H1 (cell line): ENCODE data around the gene SMG9. TPM values are rescaled to one million over a fixed set of nuclear protein-coding genes. Genes with fewer than 3 reads are reported as not detected.

Experiments
- CTCF ChIA-PET: fragments of 300-600 bp; sonication (Branson Sonifier 250); formaldehyde crosslinking; loops from one replicate; lab custom pipeline; 2021; ENCODE audit not compliant: partially characterized antibody; lab: Charles Lee
- POLR2A ChIA-PET: fragments of 300-600 bp; sonication (Branson Sonifier 250); formaldehyde crosslinking; loops from one replicate; lab custom pipeline; 2021; ENCODE audit warnings: inconsistent platforms; ENCODE audit not compliant: partially characterized antibody; lab: Charles Lee
- DNase-seq, 2 experiments: peaks; one replicate each; pipeline versions ENCODE4 v3.0.0 to v3.0.0-alpha.2; 2010 to 2022; ENCODE audit warnings: low spot score in 2 of 2, low read depth in 1 of 2, mixed read lengths in 1 of 2
- FAIRE-seq: peaks from 2 replicates; lab custom pipeline; 2011; peaks lifted over from hg19 to GRCh38; lab: Jason Lieb, UNC
- H2AFZ ChIP-seq: 2 replicates; pipeline ENCODE4 v1.8.1; 2012; ENCODE audit warnings: low read length, inconsistent platforms
- H2AK5ac ChIP-seq: 2 replicates; pipeline ENCODE4 v1.6.1; 2013; ENCODE audit warnings: low read depth, low read length
- H2BK120ac ChIP-seq: replicated peaks from 2 replicates; pipeline ENCODE3; 2013; ENCODE audit warnings: low read depth, low read length, inconsistent platforms
- H2BK12ac ChIP-seq: 2 replicates; pipeline ENCODE4 v1.6.1; 2013; ENCODE audit warnings: low read depth, low read length
- H2BK15ac ChIP-seq: 2 replicates; pipeline ENCODE4 v1.6.1; 2013; ENCODE audit warnings: low read length
- H2BK20ac ChIP-seq: 2 replicates; pipeline ENCODE4 v1.6.1; 2013; ENCODE audit warnings: low read length
- H2BK5ac ChIP-seq: 2 replicates; pipeline ENCODE4 v1.6.1; 2013; ENCODE audit warnings: low read depth, low read length
- H3K14ac ChIP-seq: 2 replicates; pipeline ENCODE4 v1.6.1; 2013; ENCODE audit warnings: inconsistent platforms; ENCODE audit not compliant: insufficient read length
- H3K18ac ChIP-seq: 2 replicates; pipeline ENCODE4 v1.6.1; 2013; ENCODE audit warnings: low read length; ENCODE audit errors: extremely low read depth
- H3K23ac ChIP-seq: 2 replicates; pipeline ENCODE4 v1.6.1; 2013; ENCODE audit warnings: inconsistent platforms; ENCODE audit not compliant: insufficient read length
- H3K23me2 ChIP-seq: 2 replicates; pipeline ENCODE4 v1.6.1; 2013; ENCODE audit warnings: low read depth, low read length
- H3K27ac ChIP-seq: 2 replicates; pipeline ENCODE4 v1.6.1; 2011; ENCODE audit warnings: low read depth, low read length, inconsistent platforms
- H3K27me3 ChIP-seq, 4 experiments: replicated peaks in 1 of 4; 1 replicate in 1 of 4; 2 replicates in 3 of 4; pipeline versions ENCODE4 v1.6.1 to v1.8.1; 2011 to 2013; ENCODE audit warnings: low read length in 3 of 4, mild to moderate bottlenecking in 3 of 4, inconsistent platforms in 2 of 4, mixed read lengths in 2 of 4, moderate library complexity in 1 of 4; ENCODE audit not compliant: control insufficient read depth in 3 of 4, insufficient read depth in 3 of 4; ENCODE audit errors: extremely low read depth in 1 of 4
- H3K36me3 ChIP-seq, 4 experiments: 2 replicates each; pipeline versions ENCODE4 v1.6.1 to v1.8.1; 2011 to 2013; ENCODE audit warnings: mild to moderate bottlenecking in 4 of 4, low read length in 3 of 4, moderate library complexity in 2 of 4, control low read depth in 1 of 4, inconsistent platforms in 1 of 4; ENCODE audit not compliant: insufficient read depth in 4 of 4, control insufficient read depth in 2 of 4
- H3K4ac ChIP-seq: replicated peaks from 2 replicates; pipeline ENCODE3; 2013; ENCODE audit warnings: low read length, low read depth, mixed read lengths, inconsistent platforms; ENCODE audit not compliant: insufficient read length
- H3K4me1 ChIP-seq, 4 experiments: replicated peaks in 1 of 4; 1 replicate in 1 of 4; 2 replicates in 3 of 4; pipeline versions ENCODE4 v1.6.1 to v1.8.1; 2011 to 2013; ENCODE audit warnings: low read length in 3 of 4, inconsistent platforms in 2 of 4, mixed read lengths in 1 of 4; ENCODE audit not compliant: insufficient read depth in 4 of 4, control insufficient read depth in 3 of 4
- H3K4me2 ChIP-seq, 2 experiments: 2 replicates each; pipeline versions ENCODE4 v1.6.1 to v1.8.1; 2011 to 2013; ENCODE audit warnings: low read depth in 2 of 2, low read length in 2 of 2, control low read depth in 1 of 2, inconsistent platforms in 1 of 2, mild to moderate bottlenecking in 1 of 2; ENCODE audit not compliant: insufficient read depth in 1 of 2
- H3K4me3 ChIP-seq, 4 experiments: fragments of 200-600, 300-600 bp in 1 of 4; sonication (generic), shearing (Covaris generic), sonication (Bioruptor Twin) in 1 of 4; 2 replicates each; pipeline versions ENCODE4 v1.5.1 to v1.8.1; 2011 to 2016; ENCODE audit warnings: low read length in 4 of 4, low read depth in 3 of 4, control low read depth in 2 of 4, inconsistent platforms in 2 of 4, mild to moderate bottlenecking in 2 of 4, mixed read lengths in 1 of 4, moderate library complexity in 1 of 4; ENCODE audit not compliant: insufficient read depth in 2 of 4; ENCODE audit errors: extremely low read depth in 1 of 4
- H3K56ac ChIP-seq: replicated peaks from 2 replicates; pipeline ENCODE3; 2013; ENCODE audit warnings: low read depth, mild to moderate bottlenecking, mixed read lengths, low read length, inconsistent platforms; ENCODE audit not compliant: insufficient read length
- H3K79me1 ChIP-seq: 2 replicates; pipeline ENCODE4 v1.6.1; 2013; ENCODE audit warnings: low read depth, low read length, control low read depth
- H3K79me2 ChIP-seq, 2 experiments: 2 replicates each; pipeline versions ENCODE4 v1.6.1 to v1.8.1; 2012 to 2013; ENCODE audit warnings: low read length in 2 of 2, mild to moderate bottlenecking in 2 of 2, inconsistent platforms in 1 of 2; ENCODE audit not compliant: insufficient read depth in 2 of 2, control insufficient read depth in 1 of 2
- H3K9ac ChIP-seq, 4 experiments: replicated peaks in 1 of 4; 1 replicate in 1 of 4; 2 replicates in 3 of 4; pipeline versions ENCODE4 v1.6.1 to v1.8.1; 2011 to 2013; ENCODE audit warnings: low read depth in 3 of 4, low read length in 3 of 4, control low read depth in 2 of 4, mild to moderate bottlenecking in 2 of 4, moderate library complexity in 2 of 4, inconsistent platforms in 1 of 4; ENCODE audit errors: extremely low read depth in 1 of 4
- H3K9me3 ChIP-seq, 2 experiments: 2 replicates each; pipeline versions ENCODE4 v1.6.1 to v1.8.1; 2012 to 2013; ENCODE audit warnings: mild to moderate bottlenecking in 2 of 2, moderate library complexity in 2 of 2, control low read depth in 1 of 2, inconsistent platforms in 1 of 2, low read depth in 1 of 2, low read length in 1 of 2, mixed read lengths in 1 of 2; ENCODE audit not compliant: insufficient read depth in 2 of 2
- H4K20me1 ChIP-seq, 2 experiments: replicated peaks in 1 of 2; 2 replicates each; pipeline versions ENCODE3 to v1.8.1; 2011 to 2013; ENCODE audit warnings: inconsistent platforms in 2 of 2, low read length in 2 of 2, mild to moderate bottlenecking in 1 of 2; ENCODE audit not compliant: insufficient read depth in 2 of 2, control insufficient read depth in 1 of 2
- H4K5ac ChIP-seq: 2 replicates; pipeline ENCODE4 v1.6.1; 2013; ENCODE audit warnings: low read length, low read depth, mixed read lengths, inconsistent platforms; ENCODE audit not compliant: insufficient read length
- H4K8ac ChIP-seq: 2 replicates; pipeline ENCODE4 v1.8.0; 2013; ENCODE audit warnings: mild to moderate bottlenecking, moderate library complexity, low read length, inconsistent platforms; ENCODE audit not compliant: insufficient read depth; ENCODE audit errors: extremely low read depth
- H4K91ac ChIP-seq: replicated peaks from 2 replicates; pipeline ENCODE3; 2013; ENCODE audit warnings: low read length, mixed read lengths, inconsistent platforms; ENCODE audit not compliant: insufficient read length
- MAX ChIP-seq: IDR thresholded peaks from 2 replicates; pipeline ENCODE4 v1.6.1; 2012; ENCODE audit warnings: inconsistent platforms
- POLR2AphosphoS5 ChIP-seq: IDR thresholded peaks from 2 replicates; pipeline ENCODE4 v1.6.1; 2011; ENCODE audit warnings: low read depth, low read length
- RFX5 ChIP-seq: IDR thresholded peaks from 2 replicates; pipeline ENCODE4 v1.6.1; 2011; ENCODE audit warnings: low read depth, low read length, improper control_type of control experiment, borderline replicate concordance
- SAP30 ChIP-seq: fragments of 300-600 bp; sonication (generic); IDR thresholded peaks from 2 replicates; pipeline ENCODE4 v1.7.1; 2012; ENCODE audit warnings: low read length, moderate library complexity, mild to moderate bottlenecking, inconsistent platforms; ENCODE audit not compliant: insufficient read depth, insufficient replicate concordance
- SP1 ChIP-seq: IDR thresholded peaks from 2 replicates; pipeline ENCODE4 v1.6.1; 2011; ENCODE audit warnings: low read depth, low read length
- WGBS, 2 experiments: shearing (Covaris generic) in 1 of 2; methylation state at CpG; one replicate each; pipeline versions ENCODE4 v1.1.6 to v1.1.7; 2013 to 2015; ENCODE audit warnings: low lambda C conversion rate in 2 of 2, mixed read lengths in 2 of 2, inconsistent platforms in 1 of 2, low coverage in 1 of 2, missing lambda C conversion rate in 1 of 2; ENCODE audit not compliant: insufficient replicate concordance in 2 of 2, insufficient coverage in 1 of 2, insufficient read length in 1 of 2; ENCODE audit errors: extremely low coverage in 1 of 2, missing lambda C conversion rate in 1 of 2; 5-methylcytosine and 5-hydroxymethylcytosine counted together
- long read RNA-seq, 2 experiments: library from RNA in 1 of 2; library from capped mRNA in 1 of 2; stranded (forward); transcript quantifications; one replicate each; pipeline ENCODE4 v2.0.0, GENCODE V29; 2021; ENCODE audit warnings: inconsistent platforms in 1 of 2
- polyA minus RNA-seq, 3 experiments: library from RNA; depleted of rRNA, polyadenylated mRNA; stranded (reverse); fragments of >200 nt; gene quantifications; 1 replicate in 2 of 3; 2 replicates in 1 of 3; pipeline ENCODE4 v1.2.3, GENCODE V29; 2011
- polyA plus RNA-seq, 7 experiments: library from polyadenylated mRNA; depleted of rRNA in 3 of 7; stranded (reverse) in 5 of 7; unstranded in 2 of 7; fragments of >200 nt in 5 of 7; fragments of 200-250 nt in 2 of 7; gene quantifications; 1 replicate in 5 of 7; 2 replicates in 1 of 7; 4 replicates in 1 of 7; pipeline versions ENCODE4 v1.2.1 to v1.2.3, GENCODE V29; 2011 to 2013; ENCODE audit warnings: missing spikeins in 2 of 7, mixed read lengths in 2 of 7
- total RNA-seq: library from RNA; stranded (reverse); fragmentation: NEBNext Ultra II Directional; extraction: Animal tissue kit (Norgen Biotek cat#: 25700); gene quantifications from 2 replicates; pipeline ENCODE4 v1.2.1, GENCODE V29; 2021

The SMG9 gene, protein sequence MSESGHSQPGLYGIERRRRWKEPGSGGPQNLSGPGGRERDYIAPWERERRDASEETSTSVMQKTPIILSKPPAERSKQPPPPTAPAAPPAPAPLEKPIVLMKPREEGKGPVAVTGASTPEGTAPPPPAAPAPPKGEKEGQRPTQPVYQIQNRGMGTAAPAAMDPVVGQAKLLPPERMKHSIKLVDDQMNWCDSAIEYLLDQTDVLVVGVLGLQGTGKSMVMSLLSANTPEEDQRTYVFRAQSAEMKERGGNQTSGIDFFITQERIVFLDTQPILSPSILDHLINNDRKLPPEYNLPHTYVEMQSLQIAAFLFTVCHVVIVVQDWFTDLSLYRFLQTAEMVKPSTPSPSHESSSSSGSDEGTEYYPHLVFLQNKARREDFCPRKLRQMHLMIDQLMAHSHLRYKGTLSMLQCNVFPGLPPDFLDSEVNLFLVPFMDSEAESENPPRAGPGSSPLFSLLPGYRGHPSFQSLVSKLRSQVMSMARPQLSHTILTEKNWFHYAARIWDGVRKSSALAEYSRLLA
- total RNA-seq (28.7 and 34.0 TPM in 2 replicates), polyA plus RNA-seq (2011; rRNA removed) (20.4 and 25.6 TPM in 2 replicates), polyA minus RNA-seq (2011; rRNA and poly(A)+ RNA removed) (13.7 and 13.8 TPM in 2 replicates)
- 16.5 TPM for polyA plus RNA-seq (2011; cell fraction: cytosol; rRNA removed)
- polyA plus RNA-seq (2011; cell fraction: nucleus; rRNA removed): 50.0 TPM
- 21.5 to 33.3 TPM (median 28.7 TPM) in 4 replicates for polyA plus RNA-seq (2012, experiment 1 of 2)
- 14.0 TPM for polyA plus RNA-seq (2012, experiment 2 of 2)
- 13.1 TPM for polyA plus RNA-seq (2013, experiment 1 of 2)
- polyA plus RNA-seq (2013, experiment 2 of 2): 12.1 TPM
- 12.5 TPM for polyA minus RNA-seq (2011; cell fraction: cytosol; rRNA and poly(A)+ RNA removed)
- polyA minus RNA-seq (2011; cell fraction: nucleus; rRNA and poly(A)+ RNA removed): 15.1 TPM
- long read RNA-seq, experiment 1, full-length matches to known transcripts: 3 of 4 reads
- long read RNA-seq, experiment 1, partial matches to known transcripts: 1 of 4 reads
- long read RNA-seq, experiment 1, other reads (novel, unspliced or antisense): 0 of 4 reads
- long read RNA-seq, experiment 2, full-length matches to known transcripts: 3 of 7 reads
- long read RNA-seq, experiment 2, partial matches to known transcripts: 1 of 7 reads
- long read RNA-seq, experiment 2, other reads (novel, unspliced or antisense): 3 of 7 reads

DNA sequence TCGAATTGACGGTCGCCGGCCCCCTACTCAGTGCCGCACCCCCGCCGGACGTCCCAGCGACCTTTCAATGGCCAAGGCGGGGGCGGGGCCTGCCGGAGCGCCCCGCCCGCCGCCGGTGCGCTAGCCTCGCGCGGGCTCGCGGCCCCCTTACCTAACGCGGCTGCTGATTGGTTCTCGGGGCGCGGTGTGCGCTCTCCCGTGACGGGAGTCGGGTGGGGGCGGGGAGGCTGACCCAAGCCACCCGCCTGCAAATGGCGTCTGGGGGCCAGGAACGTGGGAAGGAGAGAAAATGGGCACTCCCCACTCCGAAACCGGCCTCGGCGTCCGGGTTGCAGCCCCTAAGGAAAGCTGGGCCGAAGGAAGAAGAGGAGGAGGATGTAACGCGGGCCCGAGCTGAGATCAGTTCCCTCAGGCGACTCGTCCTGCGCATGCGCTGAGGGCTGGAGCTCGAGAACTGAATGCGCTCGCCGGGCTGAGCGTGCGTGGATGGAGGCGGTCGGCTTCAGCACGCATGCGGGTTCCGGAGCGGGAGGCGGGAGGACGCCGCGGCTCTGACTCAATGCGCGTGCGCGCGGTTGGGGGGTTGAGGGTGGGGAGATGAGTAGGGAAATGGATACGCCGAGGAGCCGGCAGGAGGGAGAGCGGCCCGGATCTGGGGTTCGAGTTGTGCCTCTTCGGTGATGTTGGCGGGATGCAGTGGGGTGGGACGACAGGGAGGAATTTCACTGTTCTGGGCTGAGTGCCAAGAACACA lies at the start of gene SMG9:
SMG9 (minus strand) TSS at position 460 of the 753 bp plus-strand sequence. CDS start 4,221 bp downstream, outside the sequence.
- peak within 1 kb of the TSS; percentile 55 for H2BK5ac ChIP-seq
- FAIRE-seq: no peak
- WGBS, 2 experiments: 1% methylated on average over 38 of the region's 79 CpGs; no CpG with 5 or more reads in 1 of the 2 experiments
- H3K27ac ChIP-seq: peak within 1 kb of the TSS; percentile 90
- peak within 1 kb of the TSS; percentile 99 for H3K18ac ChIP-seq
- H3K23me2 ChIP-seq: peaks cover 4% of the 10 kb centered on the region; the same call in 1 of the 2 replicates
- H3K14ac ChIP-seq: no peak within 1 kb of the TSS
- no peak within 1 kb of the TSS for H3K23ac ChIP-seq
- H3K4me3 ChIP-seq: peak within 1 kb of the TSS; percentile 67 to 88 (median 76)
- H2BK20ac ChIP-seq: no peak within 1 kb of the TSS
- H3K79me1 ChIP-seq: peaks cover 3% of the 10 kb centered on the region; the same call in 1 of the 2 replicates
- CTCF ChIA-PET: interaction anchor here (9.0 to 30.4 kb wide), 2 partner anchors 11 to 25 kb away, joined by 64 to 703 read pairs; partner anchors contain the start of gene KCNN4
- H2AK5ac ChIP-seq: peak within 1 kb of the TSS; percentile 91; the same call in 1 of the 2 replicates
- H2BK15ac ChIP-seq: peak within 1 kb of the TSS; percentile 61; the same call in 1 of the 2 replicates
- POLR2A ChIA-PET: interaction anchor here (0.7 to 5.4 kb wide), 11 partner anchors 8 to 87 kb away, joined by 3 to 33 read pairs (median 4); no protein-coding TSS in a partner anchor
- H3K36me3 ChIP-seq: peaks cover 0 to 10% (median 7%) of the 10 kb centered on the region in 4 experiments; a peak in 5 of 8 replicates
- H2BK120ac ChIP-seq: peak within 1 kb of the TSS; percentile 79
- peak within 1 kb of the TSS; percentile 84 to 94 (median 89) for H3K9ac ChIP-seq
- peak within 1 kb of the TSS; percentile 97 for H3K4ac ChIP-seq
- H3K4me2 ChIP-seq: peak within 1 kb of the TSS; percentile 77 to 88
- no peaks in the 10 kb centered on the region; a peak in 1 of 7 replicates for H3K4me1 ChIP-seq
- peak within 1 kb of the TSS; percentile 96; the same call in 1 of the 2 replicates for H4K8ac ChIP-seq
- peak within 1 kb of the TSS; percentile 1; the same call in 1 of the 2 replicates for H2AFZ ChIP-seq
- no peaks in the 10 kb centered on the region for H4K20me1 ChIP-seq
- H4K91ac ChIP-seq: peak within 1 kb of the TSS; percentile 99
- H3K9me3 ChIP-seq: no peaks in the 10 kb centered on the region
- H2BK12ac ChIP-seq: no peak within 1 kb of the TSS
- H4K5ac ChIP-seq: peak within 1 kb of the TSS; percentile 99
- H3K79me2 ChIP-seq: peaks cover 0 to 13% of the 10 kb centered on the region in 2 experiments; a peak in 1 of 4 replicates
- peak; percentile 93 to 97 for DNase-seq
- H3K56ac ChIP-seq: peak within 1 kb of the TSS; percentile 94
- H3K27me3 ChIP-seq: no peaks in the 10 kb centered on the region
- TF ChIP-seq POLR2AphosphoS5 (peak; percentile 82; the same call in 1 of the 2 replicates), RFX5 (no peak), SP1 (no peak), MAX (peak; percentile 86), SAP30 (no peak)
